PC-3 (cell line): ENCODE measurements around the gene PACS1. TPM values are rescaled to one million over a fixed set of nuclear protein-coding genes. Genes with fewer than 3 reads are reported as not detected.

Experiments used
- ATAC-seq: fragments of 200-7000 bp; cut with Tn5 transposase; 2 replicates; pipeline ENCODE4 v1.9.1; 2020; ENCODE audit warnings: mild to moderate bottlenecking, moderate library complexity
- BruUV-seq: library from RNA; stranded (reverse); fragments of 400-500 nt; replicated peaks from 2 replicates; lab custom pipeline; 2021; lab: Mats Ljungman, UMichigan
- CTCF ChIA-PET: fragments of 300-600 bp; sonication (Branson Sonifier 250); formaldehyde crosslinking; loops from one replicate; lab custom pipeline; 2022; ENCODE audit warnings: antibody characterized with exemption; lab: Charles Lee
- POLR2A ChIA-PET: fragments of 300-600 bp; sonication (Branson Sonifier 250); formaldehyde crosslinking; loops from one replicate; lab custom pipeline; 2022; ENCODE audit warnings: antibody characterized with exemption; ENCODE audit not compliant: unreplicated experiment; lab: Charles Lee
- DNase-seq: peaks from one replicate; pipeline ENCODE4 v3.0.0-alpha.2; 2015
- H2AFZ ChIP-seq: fragments of 300-600 bp; sonication (generic); 2 replicates; pipeline ENCODE4 v1.6.0; 2016; ENCODE audit warnings: antibody characterized with exemption, low read length
- H3F3A ChIP-seq: fragments of 300-600 bp; sonication (generic); one replicate; pipeline ENCODE4 v1.6.0; 2017; ENCODE audit warnings: antibody characterized with exemption, low read length, control low read depth, mild to moderate bottlenecking; ENCODE audit not compliant: unreplicated experiment
- H3K27ac ChIP-seq: fragments of 300-600 bp; sonication (generic); 2 replicates; pipeline ENCODE4 v1.5.1; 2016; ENCODE audit warnings: mild to moderate bottlenecking, low read length
- H3K27me3 ChIP-seq: fragments of 300-600 bp; sonication (generic); 2 replicates; pipeline ENCODE4 v1.6.1; 2016; ENCODE audit warnings: low read length, mixed read lengths
- H3K36me3 ChIP-seq: fragments of 300-600 bp; sonication (generic); 2 replicates; pipeline ENCODE4 v1.6.1; 2016; ENCODE audit warnings: low read depth, mixed run types, low read length, mixed read lengths
- H3K4me1 ChIP-seq: fragments of 300-600 bp; sonication (generic); 2 replicates; pipeline ENCODE4 v1.5.1; 2016; ENCODE audit warnings: low read length; ENCODE audit not compliant: insufficient read depth
- H3K4me2 ChIP-seq: fragments of 300-600 bp; sonication (generic); 2 replicates; pipeline ENCODE4 v1.6.0; 2016; ENCODE audit warnings: low read length
- H3K4me3 ChIP-seq: fragments of 300-600 bp; sonication (generic); 2 replicates; pipeline ENCODE4 v1.5.1; 2016; ENCODE audit warnings: mild to moderate bottlenecking, low read length, mixed read lengths
- H3K79me2 ChIP-seq: fragments of 300-600 bp; sonication (generic); 2 replicates; pipeline ENCODE4 v1.6.1; 2017; ENCODE audit warnings: low read length, mixed read lengths
- H3K9ac ChIP-seq: fragments of 300-600 bp; sonication (generic); 2 replicates; pipeline ENCODE4 v1.6.0; 2016; ENCODE audit warnings: mild to moderate bottlenecking, low read length
- H3K9me2 ChIP-seq: fragments of 300-600 bp; sonication (generic); replicated peaks from 2 replicates; pipeline ENCODE4 v1.6.1; 2016; ENCODE audit warnings: mixed run types, low read length, mixed read lengths
- H3K9me3 ChIP-seq: fragments of 300-600 bp; sonication (generic); 2 replicates; pipeline ENCODE4 v1.6.1; 2016; ENCODE audit warnings: low read length, mixed read lengths
- H4K20me1 ChIP-seq: fragments of 300-600 bp; sonication (generic); 2 replicates; pipeline ENCODE4 v1.6.1; 2016; ENCODE audit warnings: low read length, mixed read lengths
- CTCF ChIP-seq: fragments of 300-600 bp; sonication (generic); conservative IDR thresholded peaks from 2 replicates; pipeline ENCODE4 v1.5.1; 2017; ENCODE audit warnings: antibody characterized with exemption, low read depth, mild to moderate bottlenecking, low read length
- EZH2 ChIP-seq: fragments of 300-600 bp; sonication (generic); IDR thresholded peaks from one replicate; pipeline ENCODE4 v1.6.1; 2017; ENCODE audit warnings: antibody characterized with exemption, mild to moderate bottlenecking, low read length; ENCODE audit not compliant: unreplicated experiment
- EZH2phosphoT487 ChIP-seq: fragments of 300-600 bp; sonication (generic); IDR thresholded peaks from 2 replicates; pipeline ENCODE4 v1.6.1; 2018; ENCODE audit warnings: mild to moderate bottlenecking, antibody characterized with exemption, low read length, borderline replicate concordance
- intact Hi-C: fragments of 100-400 bp; cut with micrococcal nuclease; formaldehyde crosslinking; loops from 2 replicates; pipeline ENCODE4 v1.9.0; 2023
- total RNA-seq: library from RNA; depleted of rRNA; stranded (reverse); fragments of >200 nt; gene quantifications from 2 replicates; pipeline ENCODE4 v1.2.3, GENCODE V29; 2014

Gene PACS1
- total RNA-seq, 1 experiment from 2014 or later: 28.7 TPM

DNA sequence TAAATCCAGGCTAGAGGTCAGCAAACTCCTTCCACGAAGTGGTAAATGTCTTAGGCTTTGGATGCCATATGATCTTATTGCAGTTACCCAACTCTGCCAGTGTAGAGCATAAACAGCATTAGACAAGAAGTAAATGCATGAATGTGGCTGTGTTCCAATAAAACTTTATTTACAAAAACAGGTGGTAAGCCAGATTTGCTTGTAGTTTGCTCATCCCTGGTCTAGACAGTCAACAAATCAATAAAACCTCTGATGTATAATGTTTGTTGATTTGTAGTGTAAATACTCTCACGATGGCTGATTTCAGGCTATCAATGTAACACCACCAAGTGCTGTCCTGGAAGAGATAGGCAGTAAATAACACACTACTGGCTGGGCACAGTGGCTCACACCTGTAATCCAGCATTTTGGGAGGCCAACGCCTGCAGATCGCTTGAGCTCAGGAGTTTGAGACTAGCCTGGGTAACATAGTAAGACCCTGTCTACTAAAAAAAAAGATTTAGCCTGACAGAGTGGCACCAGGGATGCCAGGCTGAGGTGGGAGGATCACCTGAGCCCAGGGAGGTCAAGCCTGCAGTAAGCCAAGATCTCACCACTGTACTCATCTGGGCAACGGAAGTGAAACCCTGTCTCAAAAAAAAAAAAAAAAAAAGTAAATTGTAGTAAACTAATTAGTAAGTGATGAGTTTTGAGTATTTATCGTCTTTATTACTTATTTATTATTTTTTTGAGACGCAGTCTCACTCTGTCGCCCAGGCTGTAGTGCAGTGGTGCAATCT lies 36.9 kb upstream of the PACS1 start:
- no peak overlapping the region for H2AFZ ChIP-seq
- no peak overlapping the region for H3K9ac ChIP-seq
- H3K4me3 ChIP-seq: no peak overlapping the region
- no peaks in the 10 kb centered on the region for H3K9me2 ChIP-seq
- H3K4me2 ChIP-seq: no peak overlapping the region
- no peaks in the 10 kb centered on the region for H3K79me2 ChIP-seq
- no peak overlapping the region for H3K27ac ChIP-seq
- no peaks in the 10 kb centered on the region for H3K9me3 ChIP-seq
- DNase-seq (peak; percentile 30), ATAC-seq (no peak)
- ChIA-PET CTCF (no interaction called here), POLR2A (no interaction called here)
- no peaks in the 10 kb centered on the region for H3K36me3 ChIP-seq
- no peak for TF ChIP-seq EZH2phosphoT487
- no peak for TF ChIP-seq EZH2
- TF ChIP-seq CTCF: no peak
- BruUV-seq: no TSS peak
- intact Hi-C loops: no loop called here
- no peaks in the 10 kb centered on the region for H4K20me1 ChIP-seq
- H3K27me3 ChIP-seq: no peaks in the 10 kb centered on the region
- H3F3A ChIP-seq: no peaks in the 10 kb centered on the region
- no peaks in the 10 kb centered on the region for H3K4me1 ChIP-seq

GRCh38 chr11:66035653-66036333 lies 34.3 kb upstream of the PACS1 start:
- intact Hi-C loops: no loop called here
- Histone ChIP-seq H3K4me3 (no peak overlapping the region), H3K4me1 (no peaks in the 10 kb centered on the region), H3K9me3 (no peaks in the 10 kb centered on the region), H2AFZ (no peak overlapping the region), H3K36me3 (no peaks in the 10 kb centered on the region), H3K9me2 (no peaks in the 10 kb centered on the region), H3F3A (no peaks in the 10 kb centered on the region), H3K27ac (no peak overlapping the region), H3K79me2 (no peaks in the 10 kb centered on the region), H3K9ac (no peak overlapping the region), H3K27me3 (no peaks in the 10 kb centered on the region), H4K20me1 (no peaks in the 10 kb centered on the region), H3K4me2 (no peak overlapping the region)
- DNase-seq (no peak), ATAC-seq (no peak)
- CTCF ChIA-PET: interaction anchor here (0.6 to 1.5 kb wide), 2 partner anchors 9 to 41 kb away, joined by 3 to 4 read pairs; no protein-coding TSS in a partner anchor
- POLR2A ChIA-PET: no interaction called here
- BruUV-seq: no TSS peak
- TF ChIP-seq CTCF (no peak), EZH2 (no peak), EZH2phosphoT487 (no peak)

- H3K36me3 ChIP-seq: no peaks in the 10 kb centered on the region
- no peak overlapping the region for H3K9ac ChIP-seq
- H2AFZ ChIP-seq: no peak overlapping the region
- DNase-seq: no peak
- H3K4me2 ChIP-seq: no peak overlapping the region
- POLR2A ChIA-PET: no interaction called here
- no peak overlapping the region for H3K4me3 ChIP-seq
- no peaks in the 10 kb centered on the region for H3K9me3 ChIP-seq
- no peaks in the 10 kb centered on the region for H4K20me1 ChIP-seq
- H3K27me3 ChIP-seq: no peaks in the 10 kb centered on the region
- H3F3A ChIP-seq: no peaks in the 10 kb centered on the region
- ATAC-seq: no peak
- TF ChIP-seq CTCF (no peak), EZH2 (no peak), EZH2phosphoT487 (no peak)
- H3K27ac ChIP-seq: no peak overlapping the region
- no peaks in the 10 kb centered on the region for H3K4me1 ChIP-seq
- intact Hi-C loops: no loop called here
- H3K79me2 ChIP-seq: no peaks in the 10 kb centered on the region
- no TSS peak for BruUV-seq
- CTCF ChIA-PET: no interaction called here
- H3K9me2 ChIP-seq: no peaks in the 10 kb centered on the region
Measured at GRCh38 chr11:66036334-66036710, 33.8 kb upstream of the PACS1 start.
